Measurements from ENCODE around the gene PTDSS2. TPM values are rescaled to one million over a fixed set of nuclear protein-coding genes. Genes with fewer than 3 reads are reported as not detected.
"Not testable (repeated sequence)": the region's sequence is repeated elsewhere in the genome, so short reads cannot be mapped to it uniquely, and the experiment has no call there.

Gene PTDSS2
- 25.5 TPM for total RNA-seq
- long read RNA-seq, transcript PTDSS2-201 (12 exons, 2,445 nt) = major isoform, 84 of 135 reads
- long read RNA-seq, partial matches to known transcripts = 12 of 135 reads
- long read RNA-seq, other reads (novel, unspliced or antisense) = 37 of 135 reads

GRCh38 chr11:449889-450808 lies at the start of gene PTDSS2:
Gene PTDSS2 (plus strand): TSS chr11:450279. CDS start chr11:450456, 177 bp downstream.
- peak; percentile 98 for DNase-seq
- intact Hi-C loops (cut with DNase I) = loop anchor here (5.0 kb wide), 2 partner anchors 43 to 52 kb away; no protein-coding TSS in a partner anchor
- ATAC-seq (ENCODE audit: poor library complexity) = peak; percentile 92

GRCh38 chr11:401196-401595 lies 48.9 kb upstream of the PTDSS2 start:
- ATAC-seq (ENCODE audit: poor library complexity); DNase-seq; intact Hi-C loops (cut with DNase I): not testable (repeated sequence)

- ATAC-seq (ENCODE audit: poor library complexity) = no peak
- intact Hi-C loops (cut with DNase I) = no loop called here
- DNase-seq = no peak
Observed at GRCh38 chr11:403021-403760, 46.9 kb upstream of the PTDSS2 start.

GRCh38 chr11:403761-404431 lies 46.2 kb upstream of the PTDSS2 start:
- intact Hi-C loops (cut with DNase I) = no loop called here
- ATAC-seq (ENCODE audit: poor library complexity) (no peak), DNase-seq (peak; percentile 42)

- intact Hi-C loops (cut with DNase I) = loop anchor here (5.0 kb wide), 1 partner anchor 43 kb away; no protein-coding TSS in a partner anchor
- no peak for DNase-seq
- ATAC-seq (ENCODE audit: poor library complexity) = no peak
Observed at GRCh38 chr11:404551-405264, 45.4 kb upstream of the PTDSS2 start.

GRCh38 chr11:405323-405953 lies 44.6 kb upstream of the PTDSS2 start:
- intact Hi-C loops (cut with DNase I) = loop anchor here (5.0 kb wide), 1 partner anchor 42 kb away; no protein-coding TSS in a partner anchor
- ATAC-seq (ENCODE audit: poor library complexity) (peak; percentile 24), DNase-seq (peak; percentile 81)

- intact Hi-C loops (cut with DNase I) = loop anchor here (5.0 kb wide), 1 partner anchor 41 kb away; no protein-coding TSS in a partner anchor
- DNase-seq (peak; percentile 48), ATAC-seq (ENCODE audit: poor library complexity) (peak; percentile 0)
Observed at GRCh38 chr11:405954-406795, 43.9 kb upstream of the PTDSS2 start.

- DNase-seq = peak; percentile 91
- intact Hi-C loops (cut with DNase I) = loop anchor here (5.0 kb wide), 1 partner anchor 40 kb away; no protein-coding TSS in a partner anchor
- ATAC-seq (ENCODE audit: poor library complexity) = peak; percentile 77
Observed at GRCh38 chr11:406796-407650, 43.1 kb upstream of the PTDSS2 start.

- no peak for DNase-seq
- intact Hi-C loops (cut with DNase I) = loop anchor here (5.0 kb wide), 1 partner anchor 40 kb away; no protein-coding TSS in a partner anchor
- peak; percentile 1 for ATAC-seq (ENCODE audit: poor library complexity)
Observed at GRCh38 chr11:407651-408123, 42.4 kb upstream of the PTDSS2 start.

GRCh38 chr11:408154-409007 lies 41.7 kb upstream of the PTDSS2 start:
- intact Hi-C loops (cut with DNase I) = loop anchor here (5.0 kb wide), 1 partner anchor 39 kb away; no protein-coding TSS in a partner anchor
- no peak for ATAC-seq (ENCODE audit: poor library complexity)
- DNase-seq = no peak

GRCh38 chr11:409008-409599 lies 41.0 kb upstream of the PTDSS2 start:
- intact Hi-C loops (cut with DNase I) = loop anchor here (5.0 kb wide), 1 partner anchor 38 kb away; no protein-coding TSS in a partner anchor
- ATAC-seq (ENCODE audit: poor library complexity) = no peak

GRCh38 chr11:409600-410483 lies 40.2 kb upstream of the PTDSS2 start:
- ATAC-seq (ENCODE audit: poor library complexity) = no peak
- intact Hi-C loops (cut with DNase I) = loop anchor here (5.0 kb wide), 1 partner anchor 37 kb away; no protein-coding TSS in a partner anchor
- DNase-seq = no peak

More at GRCh38 chr11:409008-409599, 41.0 kb upstream of the PTDSS2 start:
- DNase-seq = peak; percentile 40

GRCh38 chr11:410711-411110 lies 39.4 kb upstream of the PTDSS2 start:
- intact Hi-C loops (cut with DNase I); ATAC-seq (ENCODE audit: poor library complexity): not testable (repeated sequence)
- DNase-seq = peak; percentile 25
